Measurements from ENCODE around the gene SMYD3.

Gene SMYD3

GRCh38 chr1:245788886-245789285 is 718.2 kb downstream of the SMYD3 start:
- H3K27me3 ChIP-seq (replicated peaks in 2 of 5; ENCODE audit: control insufficient read depth in 4 of 5, insufficient read depth in 5 of 5, low read length in 4 of 5): no peaks in the 10 kb centered on the region
- 98% methylated on average over 10 of the region's 10 CpGs for WGBS (ENCODE audit: insufficient coverage)
- no peak overlapping the region for H3K4me3 ChIP-seq (ENCODE audit: control insufficient read depth in 1 of 7, extremely low read depth in 1 of 7, insufficient read depth in 4 of 7, low read depth in 2 of 7, low read length in 6 of 7)
- no peak overlapping the region for H3K27ac ChIP-seq (ENCODE audit: insufficient read depth in 1 of 2, low read depth in 1 of 2, low read length in 2 of 2, poor library complexity in 1 of 2, severe bottlenecking in 2 of 2)
- no peaks in the 10 kb centered on the region for H3K36me3 ChIP-seq (ENCODE audit: control insufficient read depth in 4 of 4, insufficient read depth in 4 of 4, low read length in 3 of 4)
- no peaks in the 10 kb centered on the region for H3K9me3 ChIP-seq (ENCODE audit: control extremely low read depth in 1 of 5, control insufficient read depth in 4 of 5, insufficient read depth in 2 of 5, low read depth in 1 of 5, low read length in 4 of 5)
- DNase-seq: no peak
- POLR2A ChIA-PET: no interaction called here
- CTCF ChIA-PET: no interaction called here
- H3K4me1 ChIP-seq (ENCODE audit: control extremely low read depth in 1 of 4, control insufficient read depth in 4 of 4, insufficient read depth in 4 of 4, low read length in 3 of 4): no peaks in the 10 kb centered on the region

GRCh38 chr1:245788269-245788668 is 718.8 kb downstream of the SMYD3 start:
- no peak overlapping the region for H3K4me3 ChIP-seq (ENCODE audit: control insufficient read depth in 1 of 7, extremely low read depth in 1 of 7, insufficient read depth in 4 of 7, low read depth in 2 of 7, low read length in 6 of 7)
- DNase-seq: no peak
- no peaks in the 10 kb centered on the region for H3K4me1 ChIP-seq (ENCODE audit: control extremely low read depth in 1 of 4, control insufficient read depth in 4 of 4, insufficient read depth in 4 of 4, low read length in 3 of 4)
- ChIA-PET CTCF (no interaction called here), POLR2A (no interaction called here)
- no peak overlapping the region for H3K27ac ChIP-seq (ENCODE audit: insufficient read depth in 1 of 2, low read depth in 1 of 2, low read length in 2 of 2, poor library complexity in 1 of 2, severe bottlenecking in 2 of 2)
- H3K9me3 ChIP-seq (ENCODE audit: control extremely low read depth in 1 of 5, control insufficient read depth in 4 of 5, insufficient read depth in 2 of 5, low read depth in 1 of 5, low read length in 4 of 5): no peaks in the 10 kb centered on the region
- H3K36me3 ChIP-seq (ENCODE audit: control insufficient read depth in 4 of 4, insufficient read depth in 4 of 4, low read length in 3 of 4): no peaks in the 10 kb centered on the region
- no peaks in the 10 kb centered on the region for H3K27me3 ChIP-seq (replicated peaks in 2 of 5; ENCODE audit: control insufficient read depth in 4 of 5, insufficient read depth in 5 of 5, low read length in 4 of 5)
- 100% methylated on average over 3 of the region's 3 CpGs for WGBS (ENCODE audit: insufficient coverage)

GRCh38 chr1:245786948-245787347 is 720.1 kb downstream of the SMYD3 start:
- Histone ChIP-seq H3K9me3 (ENCODE audit: control extremely low read depth in 1 of 5, control insufficient read depth in 4 of 5, insufficient read depth in 2 of 5, low read depth in 1 of 5, low read length in 4 of 5) (no peaks in the 10 kb centered on the region), H3K4me3 (ENCODE audit: control insufficient read depth in 1 of 7, extremely low read depth in 1 of 7, insufficient read depth in 4 of 7, low read depth in 2 of 7, low read length in 6 of 7) (no peak overlapping the region), H3K27ac (ENCODE audit: insufficient read depth in 1 of 2, low read depth in 1 of 2, low read length in 2 of 2, poor library complexity in 1 of 2, severe bottlenecking in 2 of 2) (no peak overlapping the region), H3K4me1 (ENCODE audit: control extremely low read depth in 1 of 4, control insufficient read depth in 4 of 4, insufficient read depth in 4 of 4, low read length in 3 of 4) (no peaks in the 10 kb centered on the region), H3K27me3 (replicated peaks in 2 of 5; ENCODE audit: control insufficient read depth in 4 of 5, insufficient read depth in 5 of 5, low read length in 4 of 5) (no peaks in the 10 kb centered on the region), H3K36me3 (ENCODE audit: control insufficient read depth in 4 of 4, insufficient read depth in 4 of 4, low read length in 3 of 4) (no peaks in the 10 kb centered on the region)
- 100% methylated on average over 5 of the region's 5 CpGs for WGBS (ENCODE audit: insufficient coverage)
- no peak for DNase-seq
- ChIA-PET CTCF (interaction anchor here (0.7 kb wide), 1 partner anchor 15 kb away, joined by 6 read pairs; no protein-coding TSS in a partner anchor), POLR2A (no interaction called here)

- Histone ChIP-seq H3K4me1 (ENCODE audit: control extremely low read depth in 1 of 4, control insufficient read depth in 4 of 4, insufficient read depth in 4 of 4, low read length in 3 of 4) (no peaks in the 10 kb centered on the region), H3K36me3 (ENCODE audit: control insufficient read depth in 4 of 4, insufficient read depth in 4 of 4, low read length in 3 of 4) (no peaks in the 10 kb centered on the region), H3K4me3 (ENCODE audit: control insufficient read depth in 1 of 7, extremely low read depth in 1 of 7, insufficient read depth in 4 of 7, low read depth in 2 of 7, low read length in 6 of 7) (no peak overlapping the region), H3K27ac (ENCODE audit: insufficient read depth in 1 of 2, low read depth in 1 of 2, low read length in 2 of 2, poor library complexity in 1 of 2, severe bottlenecking in 2 of 2) (no peak overlapping the region), H3K27me3 (replicated peaks in 2 of 5; ENCODE audit: control insufficient read depth in 4 of 5, insufficient read depth in 5 of 5, low read length in 4 of 5) (no peaks in the 10 kb centered on the region), H3K9me3 (ENCODE audit: control extremely low read depth in 1 of 5, control insufficient read depth in 4 of 5, insufficient read depth in 2 of 5, low read depth in 1 of 5, low read length in 4 of 5) (peaks cover 0 to 4% (median 0%) of the 10 kb centered on the region in 5 experiments)
- DNase-seq: no peak
- CTCF ChIA-PET: no interaction called here
- POLR2A ChIA-PET: no interaction called here
- 97% methylated on average over 5 of the region's 9 CpGs for WGBS (ENCODE audit: insufficient coverage)
These were observed 727.0 kb downstream of the SMYD3 start for GRCh38 chr1:245779797-245780755.

- no peak overlapping the region for H3K27ac ChIP-seq (ENCODE audit: insufficient read depth in 1 of 2, low read depth in 1 of 2, low read length in 2 of 2, poor library complexity in 1 of 2, severe bottlenecking in 2 of 2)
- no peak for DNase-seq
- H3K4me3 ChIP-seq (ENCODE audit: control insufficient read depth in 1 of 7, extremely low read depth in 1 of 7, insufficient read depth in 4 of 7, low read depth in 2 of 7, low read length in 6 of 7): no peak overlapping the region
- no peaks in the 10 kb centered on the region for H3K36me3 ChIP-seq (ENCODE audit: control insufficient read depth in 4 of 4, insufficient read depth in 4 of 4, low read length in 3 of 4)
- whole genome bisulfite sequencing (ENCODE audit: insufficient coverage): no CpG with 5 or more reads among the region's 3 CpGs
- H3K9me3 ChIP-seq (ENCODE audit: control extremely low read depth in 1 of 5, control insufficient read depth in 4 of 5, insufficient read depth in 2 of 5, low read depth in 1 of 5, low read length in 4 of 5): peaks cover 0 to 4% (median 0%) of the 10 kb centered on the region in 5 experiments
- no peaks in the 10 kb centered on the region for H3K4me1 ChIP-seq (ENCODE audit: control extremely low read depth in 1 of 4, control insufficient read depth in 4 of 4, insufficient read depth in 4 of 4, low read length in 3 of 4)
- no peaks in the 10 kb centered on the region for H3K27me3 ChIP-seq (replicated peaks in 2 of 5; ENCODE audit: control insufficient read depth in 4 of 5, insufficient read depth in 5 of 5, low read length in 4 of 5)
- ChIA-PET POLR2A (no interaction called here), CTCF (no interaction called here)
These were observed 729.3 kb downstream of the SMYD3 start for GRCh38 chr1:245777752-245778151.

GRCh38 chr1:245776694-245777332 is 730.3 kb downstream of the SMYD3 start:
- no peaks in the 10 kb centered on the region for H3K36me3 ChIP-seq (ENCODE audit: control insufficient read depth in 4 of 4, insufficient read depth in 4 of 4, low read length in 3 of 4)
- ChIA-PET CTCF (no interaction called here), POLR2A (no interaction called here)
- no peaks in the 10 kb centered on the region for H3K4me1 ChIP-seq (ENCODE audit: control extremely low read depth in 1 of 4, control insufficient read depth in 4 of 4, insufficient read depth in 4 of 4, low read length in 3 of 4)
- no peaks in the 10 kb centered on the region for H3K27me3 ChIP-seq (replicated peaks in 2 of 5; ENCODE audit: control insufficient read depth in 4 of 5, insufficient read depth in 5 of 5, low read length in 4 of 5)
- no peak for DNase-seq
- H3K9me3 ChIP-seq (ENCODE audit: control extremely low read depth in 1 of 5, control insufficient read depth in 4 of 5, insufficient read depth in 2 of 5, low read depth in 1 of 5, low read length in 4 of 5): peaks cover 0 to 4% (median 0%) of the 10 kb centered on the region in 5 experiments
- no peak overlapping the region for H3K27ac ChIP-seq (ENCODE audit: insufficient read depth in 1 of 2, low read depth in 1 of 2, low read length in 2 of 2, poor library complexity in 1 of 2, severe bottlenecking in 2 of 2)
- WGBS (ENCODE audit: insufficient coverage): 60% methylated on average over 2 of the region's 5 CpGs
- no peak overlapping the region for H3K4me3 ChIP-seq (ENCODE audit: control insufficient read depth in 1 of 7, extremely low read depth in 1 of 7, insufficient read depth in 4 of 7, low read depth in 2 of 7, low read length in 6 of 7)

GRCh38 chr1:245776139-245776538 is 730.9 kb downstream of the SMYD3 start:
- no peaks in the 10 kb centered on the region for H3K4me1 ChIP-seq (ENCODE audit: control extremely low read depth in 1 of 4, control insufficient read depth in 4 of 4, insufficient read depth in 4 of 4, low read length in 3 of 4)
- CTCF ChIA-PET: no interaction called here
- no peak overlapping the region for H3K27ac ChIP-seq (ENCODE audit: insufficient read depth in 1 of 2, low read depth in 1 of 2, low read length in 2 of 2, poor library complexity in 1 of 2, severe bottlenecking in 2 of 2)
- H3K4me3 ChIP-seq (ENCODE audit: control insufficient read depth in 1 of 7, extremely low read depth in 1 of 7, insufficient read depth in 4 of 7, low read depth in 2 of 7, low read length in 6 of 7): no peak overlapping the region
- no peak for DNase-seq
- H3K27me3 ChIP-seq (replicated peaks in 2 of 5; ENCODE audit: control insufficient read depth in 4 of 5, insufficient read depth in 5 of 5, low read length in 4 of 5): no peaks in the 10 kb centered on the region
- 100% methylated on average over 1 of the region's 4 CpGs for WGBS (ENCODE audit: insufficient coverage)
- peaks cover 0 to 4% (median 0%) of the 10 kb centered on the region in 5 experiments for H3K9me3 ChIP-seq (ENCODE audit: control extremely low read depth in 1 of 5, control insufficient read depth in 4 of 5, insufficient read depth in 2 of 5, low read depth in 1 of 5, low read length in 4 of 5)
- POLR2A ChIA-PET: no interaction called here
- H3K36me3 ChIP-seq (ENCODE audit: control insufficient read depth in 4 of 4, insufficient read depth in 4 of 4, low read length in 3 of 4): no peaks in the 10 kb centered on the region

Measured in common myeloid progenitor, CD34-positive (primary cell).